BJ (cell line): ENCODE measurements around the gene PRKCE. TPM values are rescaled to one million over a fixed set of nuclear protein-coding genes. Genes with fewer than 3 reads are reported as not detected.
"Not testable (repeated sequence)": the region's sequence is repeated elsewhere in the genome, so short reads cannot be mapped to it uniquely, and the experiment has no call there.

ENCODE experiments used
- CTCF ChIA-PET: fragments of 350-600 bp; formaldehyde crosslinking; extraction: SDS; loops from one replicate; lab custom pipeline; 2021; ENCODE audit warnings: antibody characterized with exemption, inconsistent platforms; lab: Yijun Ruan, JAX
- POLR2A ChIA-PET: fragments of 300-600 bp; sonication (Branson Sonifier 250); formaldehyde crosslinking; extraction: SDS; loops from one replicate; lab custom pipeline; 2021; ENCODE audit warnings: antibody characterized with exemption; lab: Charles Lee
- DNase-seq: peaks from one replicate; pipeline ENCODE4 v3.0.0-alpha.2; 2011; ENCODE audit warnings: low read depth
- H3K27me3 ChIP-seq: 2 replicates; pipeline ENCODE4 v1.6.0; 2011; ENCODE audit warnings: low read length; ENCODE audit not compliant: control insufficient read depth, insufficient read depth
- H3K36me3 ChIP-seq: 2 replicates; pipeline ENCODE4 v1.5.1; 2011; ENCODE audit warnings: low read length; ENCODE audit not compliant: control insufficient read depth, insufficient read depth
- H3K4me3 ChIP-seq: 2 replicates; pipeline ENCODE4 v1.5.1; 2011; ENCODE audit warnings: low read depth, mild to moderate bottlenecking, control low read depth, low read length
- polyA plus RNA-seq: library from polyadenylated mRNA; depleted of rRNA; stranded (reverse); fragments of >200 nt; gene quantifications from 2 replicates; pipeline ENCODE4 v1.2.3, GENCODE V29; 2011
- TF ChIP-seq, protein P1 (sequence below): IDR thresholded peaks from 2 replicates; pipeline ENCODE4 v1.5.1; 2011; ENCODE audit warnings: low read depth, mild to moderate bottlenecking, control low read depth, inconsistent platforms, low read length, moderate library complexity; ENCODE audit not compliant: insufficient read depth

The PRKCE gene
- polyA plus RNA-seq, 1 experiment, result 19.7 TPM

DNA sequence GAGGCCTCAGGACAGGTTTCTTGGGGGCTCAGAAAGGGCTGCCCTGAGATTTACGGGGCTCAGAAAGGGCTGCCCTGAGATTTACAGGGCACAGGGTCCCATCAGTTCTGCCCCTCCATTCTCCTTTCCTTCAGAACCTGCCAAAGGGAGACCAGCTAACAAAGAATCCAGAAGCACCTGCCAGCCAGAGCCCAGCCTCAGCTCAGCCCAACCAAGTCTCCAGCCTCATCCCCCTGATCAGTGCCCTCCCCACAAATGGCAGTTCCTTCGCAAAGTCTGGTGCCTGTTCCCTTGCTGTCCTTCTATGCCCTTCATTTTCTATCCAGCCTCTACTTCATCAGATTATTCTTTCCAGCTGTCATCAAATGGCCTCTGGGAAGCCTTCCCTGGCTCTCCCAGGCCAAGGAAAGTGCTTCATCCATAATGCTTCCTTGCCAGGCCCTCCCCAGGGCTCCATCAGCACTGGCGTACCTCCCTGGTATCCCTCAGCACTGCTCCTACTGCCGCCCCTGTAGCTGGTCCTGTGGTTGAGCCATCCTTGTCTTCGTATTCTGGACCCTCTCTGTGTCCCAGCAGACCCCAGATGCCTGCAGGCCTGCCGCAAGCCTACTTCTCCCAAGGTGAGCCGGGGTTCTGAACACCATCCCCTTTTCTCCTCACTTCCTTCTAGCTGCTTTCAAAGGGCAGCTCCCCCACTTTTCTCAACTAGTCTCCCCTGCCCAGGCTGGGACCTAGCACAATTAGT is 549.6 kb downstream of the PRKCE start:
- ChIA-PET POLR2A (no interaction called here), CTCF (interaction anchor here (1.5 to 1.8 kb wide), 2 partner anchors 10 kb away, joined by 6 to 8 read pairs; no protein-coding TSS in a partner anchor)
- Histone ChIP-seq H3K4me3 (no peak overlapping the region), H3K36me3 (no peaks in the 10 kb centered on the region), H3K27me3 (no peaks in the 10 kb centered on the region)
- no peak for DNase-seq
- TF ChIP-seq, protein P1, sequence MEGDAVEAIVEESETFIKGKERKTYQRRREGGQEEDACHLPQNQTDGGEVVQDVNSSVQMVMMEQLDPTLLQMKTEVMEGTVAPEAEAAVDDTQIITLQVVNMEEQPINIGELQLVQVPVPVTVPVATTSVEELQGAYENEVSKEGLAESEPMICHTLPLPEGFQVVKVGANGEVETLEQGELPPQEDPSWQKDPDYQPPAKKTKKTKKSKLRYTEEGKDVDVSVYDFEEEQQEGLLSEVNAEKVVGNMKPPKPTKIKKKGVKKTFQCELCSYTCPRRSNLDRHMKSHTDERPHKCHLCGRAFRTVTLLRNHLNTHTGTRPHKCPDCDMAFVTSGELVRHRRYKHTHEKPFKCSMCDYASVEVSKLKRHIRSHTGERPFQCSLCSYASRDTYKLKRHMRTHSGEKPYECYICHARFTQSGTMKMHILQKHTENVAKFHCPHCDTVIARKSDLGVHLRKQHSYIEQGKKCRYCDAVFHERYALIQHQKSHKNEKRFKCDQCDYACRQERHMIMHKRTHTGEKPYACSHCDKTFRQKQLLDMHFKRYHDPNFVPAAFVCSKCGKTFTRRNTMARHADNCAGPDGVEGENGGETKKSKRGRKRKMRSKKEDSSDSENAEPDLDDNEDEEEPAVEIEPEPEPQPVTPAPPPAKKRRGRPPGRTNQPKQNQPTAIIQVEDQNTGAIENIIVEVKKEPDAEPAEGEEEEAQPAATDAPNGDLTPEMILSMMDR, result no peak

DNA sequence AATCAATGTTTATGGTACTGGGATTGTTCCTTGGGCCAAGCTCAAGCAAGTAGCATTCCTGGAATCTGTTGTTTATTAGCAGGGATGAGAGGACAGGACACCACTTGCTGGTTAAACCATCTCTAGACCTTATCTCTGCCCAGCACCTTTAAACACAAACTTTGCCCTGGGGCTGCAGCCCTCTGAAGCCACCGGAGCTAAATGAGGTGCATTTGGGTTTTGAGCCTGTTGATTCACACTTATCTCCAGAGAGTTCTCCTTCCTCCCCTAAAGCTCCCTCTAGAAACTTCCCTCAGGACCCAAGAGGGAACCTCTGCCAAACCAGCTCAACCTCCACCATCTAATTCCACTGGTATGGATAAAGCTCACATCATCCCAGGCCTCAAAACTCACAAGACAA is 551.0 kb downstream of the PRKCE start:
- TF ChIP-seq, protein P1, result no peak
- CTCF ChIA-PET, result interaction anchor here (1.5 kb wide), 1 partner anchor 9 kb away, joined by 6 read pairs; no protein-coding TSS in a partner anchor
- no peak for DNase-seq
- POLR2A ChIA-PET, result no interaction called here
- Histone ChIP-seq H3K4me3 (no peak overlapping the region), H3K27me3 (no peaks in the 10 kb centered on the region), H3K36me3 (no peaks in the 10 kb centered on the region)

DNA sequence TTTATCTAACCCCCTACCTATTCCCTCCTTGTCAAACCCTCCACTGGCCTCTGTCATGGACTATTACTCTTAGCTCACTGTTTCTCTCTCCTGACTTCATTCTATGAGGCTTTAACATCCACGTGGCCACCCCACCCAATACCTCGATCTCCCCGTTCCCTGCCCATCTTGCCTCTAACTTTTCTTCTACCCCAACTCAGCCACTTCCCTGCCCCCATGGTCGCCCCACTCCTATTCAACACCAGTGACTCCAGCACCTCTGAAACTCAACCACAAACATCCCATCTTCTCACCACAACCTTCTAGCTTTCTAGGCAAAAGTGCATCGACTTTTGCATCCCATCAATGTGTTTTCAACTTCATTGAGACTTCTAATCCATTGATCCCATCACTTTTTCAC is 551.5 kb downstream of the PRKCE start:
- no peak for DNase-seq
- Histone ChIP-seq H3K27me3 (no peaks in the 10 kb centered on the region), H3K36me3 (no peaks in the 10 kb centered on the region), H3K4me3 (no peak overlapping the region)
- POLR2A ChIA-PET, result no interaction called here
- TF ChIP-seq, protein P1, result no peak
- CTCF ChIA-PET, result no interaction called here

DNA sequence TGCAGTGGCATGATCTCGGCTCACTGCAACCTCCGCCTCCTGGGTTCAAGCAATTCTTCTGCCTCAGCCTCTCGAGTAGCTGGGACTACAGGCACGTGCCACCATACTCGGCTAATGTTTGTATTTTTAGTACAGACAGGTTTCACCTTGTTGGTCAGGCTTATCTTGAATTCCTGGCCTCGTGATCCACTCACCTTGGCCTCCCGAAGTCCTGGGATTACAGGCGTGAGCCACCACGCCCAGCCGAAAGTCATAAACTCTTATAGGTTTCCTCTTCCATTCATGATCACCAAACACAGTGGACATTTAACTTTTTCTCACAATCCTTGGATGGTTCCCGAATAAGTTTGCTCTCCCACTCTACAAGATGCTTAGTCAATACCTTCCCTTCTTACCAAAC is 552.2 kb downstream of the PRKCE start:
- DNase-seq, POLR2A ChIA-PET, H3K27me3 ChIP-seq, CTCF ChIA-PET, H3K36me3 ChIP-seq, H3K4me3 ChIP-seq: not testable (repeated sequence)

DNA sequence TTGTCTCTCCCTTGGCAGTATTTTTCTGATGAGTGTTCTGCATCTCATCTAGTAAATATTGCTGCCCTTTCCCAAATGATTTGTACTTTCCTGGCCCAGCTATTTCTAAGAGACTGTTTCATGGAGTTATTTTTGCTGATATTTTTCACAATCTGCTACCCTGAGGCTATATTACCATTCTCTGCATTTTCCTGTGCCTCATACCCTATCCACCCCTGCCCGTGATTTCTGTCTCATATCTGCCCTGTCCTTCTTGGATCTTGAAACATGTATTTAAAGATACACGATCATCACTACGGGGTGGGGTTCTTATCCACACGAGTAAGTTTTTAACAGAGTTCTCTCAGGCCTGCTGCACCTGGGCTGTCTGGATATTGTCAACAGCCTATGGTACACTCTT is 556.1 kb downstream of the PRKCE start:
- TF ChIP-seq, protein P1, result no peak
- ChIA-PET CTCF (no interaction called here), POLR2A (no interaction called here)
- Histone ChIP-seq H3K27me3 (no peaks in the 10 kb centered on the region), H3K36me3 (no peaks in the 10 kb centered on the region), H3K4me3 (no peak overlapping the region)
- no peak for DNase-seq
